ENCODE data around the gene CDK5.

Gene CDK5

DNA sequence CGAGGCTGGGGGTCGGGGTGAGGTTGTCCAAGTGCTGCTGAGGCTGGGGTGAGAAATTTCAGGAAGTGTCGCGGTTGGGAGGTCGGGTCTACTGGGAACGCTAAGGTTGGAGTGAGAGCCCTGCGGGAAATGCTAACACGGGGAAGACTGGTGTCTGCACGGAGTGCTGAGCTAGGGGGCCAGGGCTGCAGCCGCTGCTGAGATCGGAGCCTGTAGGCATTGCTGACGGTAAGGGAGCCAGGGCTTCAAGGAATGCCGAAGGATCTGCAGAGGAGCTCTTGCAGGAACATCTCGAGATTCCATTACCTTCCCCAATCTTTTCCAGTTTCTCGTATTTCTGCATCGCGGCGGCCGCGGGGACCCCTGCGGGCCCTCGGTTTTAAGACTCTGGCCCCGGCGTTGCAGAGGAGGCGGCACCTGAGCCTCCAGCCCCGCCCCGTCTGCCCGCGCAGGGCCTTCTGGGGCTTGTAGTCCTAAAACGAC is at the start of gene CDK5:
Gene CDK5, minus strand, starts transcription at position 392 of the 483 bp plus-strand sequence. Its CDS starts 49 bp downstream, at position 343.
- peak; percentile 68 for DNase-seq

DNA sequence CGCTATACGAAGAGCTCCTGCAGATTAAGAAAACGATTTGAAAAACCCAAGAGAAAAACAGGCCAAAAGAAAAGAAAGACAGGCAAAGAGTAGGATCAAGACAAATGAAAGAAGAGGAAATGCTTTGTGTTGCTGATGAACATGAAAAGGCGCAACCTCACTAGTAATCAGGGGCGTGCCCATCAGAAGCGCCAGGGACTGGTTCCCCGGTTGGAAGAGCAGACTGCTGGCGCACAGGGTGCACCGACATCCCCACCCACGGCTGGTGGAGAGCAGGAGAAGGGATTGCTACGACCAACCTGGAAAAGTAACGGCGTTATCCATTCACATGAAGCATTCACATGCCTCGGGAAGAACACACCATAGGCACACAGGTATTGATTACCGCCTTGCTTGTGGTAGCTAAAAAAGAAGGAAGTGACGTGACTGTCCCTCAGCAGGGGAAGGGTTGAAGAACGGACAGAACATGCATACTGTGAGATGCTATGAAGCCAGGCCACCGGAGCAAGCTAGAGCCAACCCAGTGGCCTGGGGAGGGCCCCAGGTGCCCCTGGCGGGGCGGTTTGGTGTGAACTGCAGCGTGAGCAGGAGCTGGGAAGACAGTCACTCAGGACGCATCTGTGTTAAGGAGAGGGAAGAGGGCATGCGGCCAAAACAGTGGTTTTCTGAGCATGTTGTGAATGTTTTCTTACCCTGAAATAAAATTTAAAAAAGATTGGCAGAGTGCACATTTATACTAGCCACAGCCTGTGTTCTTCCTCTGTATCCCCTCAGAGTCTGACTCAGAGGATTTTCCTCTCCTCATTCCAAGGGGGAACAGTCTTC is 46.9 kb upstream of the CDK5 start:
- DNase-seq: no peak

DNA sequence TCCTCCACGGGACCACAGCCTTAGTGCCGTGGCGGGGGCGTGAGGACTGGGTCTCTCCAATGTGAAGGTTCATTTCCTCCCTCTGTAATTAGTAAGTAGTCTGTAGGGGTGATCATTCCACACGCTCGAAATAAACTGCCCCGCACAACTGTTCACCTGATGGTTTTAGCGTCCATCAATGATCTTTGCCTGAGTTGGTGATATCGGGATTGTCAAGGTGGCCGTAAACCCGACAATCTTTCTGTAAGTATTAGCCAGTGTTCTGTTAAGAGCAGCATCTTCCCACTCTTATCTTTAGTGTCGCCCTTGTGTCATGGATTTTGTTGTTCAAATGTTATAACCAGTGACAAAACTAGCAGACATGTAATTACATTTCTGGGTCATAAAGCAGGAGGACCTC is 46.3 kb upstream of the CDK5 start:
- no peak for DNase-seq

DNA sequence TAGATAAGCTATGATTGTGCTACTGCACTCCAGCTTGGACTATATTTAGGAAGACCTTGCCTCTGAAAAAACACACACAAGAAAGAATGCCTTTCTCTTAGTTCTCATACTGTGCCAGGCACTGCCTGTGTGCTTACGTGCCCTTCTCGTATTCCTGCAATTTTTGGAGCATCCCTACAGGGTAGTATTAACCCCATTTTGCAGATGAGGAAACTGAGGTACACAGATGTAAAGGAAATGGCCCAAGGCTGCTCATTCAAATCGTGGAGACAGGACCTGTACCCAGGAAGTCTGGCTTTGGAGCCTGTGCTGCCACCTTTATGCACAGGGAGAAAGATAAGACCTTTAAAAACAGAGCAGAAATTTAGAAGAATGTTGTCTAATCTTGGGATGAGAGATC is 45.3 kb upstream of the CDK5 start:
- DNase-seq: no peak

DNA sequence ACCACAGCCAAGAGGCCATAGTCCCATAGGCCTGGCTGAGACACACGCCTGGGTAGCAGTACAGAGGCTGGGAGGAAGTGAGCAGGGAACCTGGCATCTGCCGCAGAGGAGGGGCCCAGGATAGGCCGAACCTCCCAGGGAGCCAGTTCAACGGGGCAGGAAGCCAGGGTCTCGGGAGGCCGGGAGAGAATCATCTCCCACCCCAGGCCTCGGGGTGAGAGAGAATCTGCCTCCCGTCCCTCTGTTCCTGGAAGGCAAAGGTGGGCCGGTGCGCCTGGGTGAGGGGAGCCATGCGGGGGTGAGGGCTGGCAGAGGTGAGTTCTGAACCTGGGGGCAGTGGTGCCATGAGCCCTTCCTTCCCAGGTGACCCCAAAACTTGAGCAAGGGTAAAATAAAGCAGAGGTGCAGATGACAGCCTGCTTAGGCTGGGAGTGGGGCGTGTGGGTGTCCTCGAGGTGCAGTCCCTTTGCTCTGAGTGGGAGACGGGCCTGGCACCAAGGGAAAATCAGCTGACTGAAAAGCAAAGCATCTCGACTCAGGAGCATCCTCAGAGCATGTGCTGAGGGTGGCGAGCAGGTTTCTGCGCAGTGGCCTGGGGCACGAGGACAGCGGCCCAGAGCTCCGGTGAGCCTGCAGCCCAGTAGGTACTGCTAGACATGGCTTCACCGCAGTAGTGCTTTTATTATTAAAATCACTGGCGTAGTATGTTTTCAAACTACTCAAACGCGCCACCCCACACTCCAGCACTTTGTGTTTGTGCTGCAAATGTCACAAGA is 44.1 kb upstream of the CDK5 start:
- no peak for DNase-seq

DNA sequence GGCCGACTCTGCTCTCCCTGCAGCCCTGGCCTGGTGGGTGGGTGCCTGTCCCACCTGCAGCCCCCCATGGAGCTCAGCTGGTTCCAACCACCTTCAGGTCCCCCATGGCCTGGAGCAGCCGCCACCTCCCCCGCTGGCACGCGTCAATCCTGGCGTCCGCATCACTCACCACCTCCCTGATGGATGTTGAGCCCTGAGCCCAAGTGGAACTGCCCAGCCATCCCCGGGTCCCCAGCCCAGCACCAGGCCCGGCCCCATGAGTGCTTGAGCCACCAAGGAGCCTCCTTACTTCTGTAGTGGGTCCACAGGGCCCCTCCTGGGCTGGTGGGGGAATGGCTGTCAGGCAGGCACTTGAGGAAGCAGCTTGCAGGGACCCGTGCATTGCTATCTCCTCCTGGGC is 43.2 kb upstream of the CDK5 start:
- no peak for DNase-seq

DNA sequence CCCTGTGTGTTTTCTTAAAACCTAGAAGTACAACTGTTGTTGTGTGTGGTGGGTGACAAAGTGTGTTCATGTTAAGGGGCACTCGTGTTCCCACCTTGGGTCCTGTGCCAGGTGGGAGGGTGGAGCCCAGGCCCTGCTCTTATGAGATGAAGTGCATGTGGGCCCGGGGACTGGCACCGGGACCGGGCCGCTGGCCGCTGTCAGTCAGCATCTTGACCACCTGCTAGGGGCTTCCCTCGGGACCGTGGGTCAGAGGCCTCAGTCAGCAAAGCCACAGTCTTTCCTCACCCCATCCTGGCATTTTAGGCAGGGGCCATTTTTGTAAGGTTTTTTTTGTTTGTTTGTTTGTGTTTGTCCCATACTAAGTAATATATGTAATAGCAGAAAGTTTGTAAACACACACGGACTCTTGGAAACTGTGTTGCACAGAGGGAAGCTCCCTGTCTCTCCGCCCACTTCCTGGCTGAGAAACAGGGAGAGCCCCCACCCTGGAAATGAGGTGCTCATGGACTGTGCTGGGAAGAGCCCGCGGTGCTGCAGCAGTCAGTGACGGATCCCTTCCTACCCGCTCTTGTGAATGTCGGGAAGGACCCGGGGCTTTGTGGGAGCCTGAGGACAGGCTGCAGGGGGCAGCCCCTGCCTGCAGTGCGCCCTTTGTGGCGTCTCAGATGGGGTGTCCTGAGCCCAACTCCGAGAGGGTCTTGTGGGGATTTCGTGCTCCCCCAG is 42.0 kb upstream of the CDK5 start:
- DNase-seq: no peak

DNA sequence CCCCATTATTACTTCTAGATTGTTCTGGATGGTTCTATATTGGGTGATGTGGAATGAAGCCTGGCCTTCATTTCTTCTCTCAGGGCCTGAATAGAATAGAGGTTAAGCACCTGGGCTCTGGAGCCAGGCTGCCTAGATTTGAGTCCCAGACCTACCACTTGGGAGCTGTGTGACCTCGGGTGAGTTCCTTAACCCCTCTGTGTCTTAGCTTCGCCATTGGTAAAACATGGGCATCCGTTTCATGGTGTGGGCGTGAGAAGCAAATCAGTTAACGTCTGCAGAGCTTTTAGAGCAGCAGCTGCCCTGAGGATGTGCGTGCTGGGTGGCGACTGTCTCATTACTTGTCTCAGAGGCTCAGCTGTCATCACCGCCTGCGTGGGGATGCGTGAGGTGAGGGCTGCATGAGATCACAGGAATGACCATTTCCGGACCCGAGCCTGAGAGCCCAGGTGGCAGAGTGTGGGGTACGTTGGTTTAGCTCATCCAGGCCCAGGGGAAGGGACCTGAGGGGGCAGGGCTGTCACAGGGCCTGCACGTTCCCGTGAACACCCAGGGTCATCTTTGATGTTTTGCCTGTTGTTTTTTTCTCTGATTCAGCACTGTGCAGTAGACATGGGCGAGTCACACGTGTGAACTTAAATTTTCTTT is 38.3 kb upstream of the CDK5 start:
- DNase-seq: no peak

DNA sequence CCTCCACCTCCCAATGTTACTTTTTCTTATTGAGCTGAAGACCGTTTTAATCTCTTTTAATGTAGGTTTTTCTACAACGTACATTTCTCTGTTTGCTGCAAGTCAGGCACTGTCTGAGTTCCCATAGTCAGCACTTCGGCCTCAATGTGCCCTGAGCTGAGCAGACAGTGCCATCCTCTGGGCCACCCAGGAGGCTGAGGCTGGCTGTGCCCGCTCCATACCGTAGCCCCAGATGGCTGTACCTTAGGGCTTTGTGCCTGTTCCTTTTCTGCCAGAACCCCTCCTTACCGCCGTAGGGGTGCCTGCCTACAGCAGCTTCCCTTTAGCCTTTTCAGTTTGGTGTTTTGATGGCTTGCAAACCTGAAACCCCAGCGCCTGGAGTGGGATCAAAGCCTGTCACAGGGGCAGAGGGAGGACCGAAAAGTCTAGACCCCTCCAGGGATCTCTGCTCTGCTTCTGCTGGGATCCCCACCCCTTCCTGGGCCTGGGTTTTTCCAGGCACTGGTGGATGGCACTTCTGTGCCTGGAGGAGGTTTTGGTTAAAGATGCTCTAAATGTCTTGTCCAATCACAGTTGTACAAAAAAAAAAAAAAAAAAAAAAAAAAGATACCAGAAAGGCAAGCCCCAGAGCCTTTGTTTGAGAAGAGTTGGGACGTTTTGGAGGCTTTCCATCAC is 37.6 kb upstream of the CDK5 start:
- no peak for DNase-seq

DNA sequence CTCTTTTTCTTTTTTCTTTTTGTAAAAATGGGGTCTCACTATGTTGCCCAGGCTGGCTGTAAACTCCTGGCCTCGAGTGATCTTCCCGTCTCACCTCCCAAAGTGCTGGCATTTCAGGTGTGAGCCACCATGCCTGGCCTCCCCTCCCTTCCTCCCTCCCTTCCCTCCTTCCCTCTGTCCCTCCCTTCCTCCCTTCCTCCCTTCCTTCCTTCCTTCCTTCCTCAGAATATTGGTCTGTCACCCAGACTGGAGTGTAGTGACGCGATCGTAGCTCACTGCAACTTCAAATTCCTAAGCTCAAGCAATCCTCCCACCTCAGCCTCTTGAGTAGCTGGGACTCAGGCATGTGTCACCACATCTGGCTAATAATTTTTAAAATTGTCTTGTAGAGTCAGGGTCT is 37.0 kb upstream of the CDK5 start:
- no peak for DNase-seq

DNA sequence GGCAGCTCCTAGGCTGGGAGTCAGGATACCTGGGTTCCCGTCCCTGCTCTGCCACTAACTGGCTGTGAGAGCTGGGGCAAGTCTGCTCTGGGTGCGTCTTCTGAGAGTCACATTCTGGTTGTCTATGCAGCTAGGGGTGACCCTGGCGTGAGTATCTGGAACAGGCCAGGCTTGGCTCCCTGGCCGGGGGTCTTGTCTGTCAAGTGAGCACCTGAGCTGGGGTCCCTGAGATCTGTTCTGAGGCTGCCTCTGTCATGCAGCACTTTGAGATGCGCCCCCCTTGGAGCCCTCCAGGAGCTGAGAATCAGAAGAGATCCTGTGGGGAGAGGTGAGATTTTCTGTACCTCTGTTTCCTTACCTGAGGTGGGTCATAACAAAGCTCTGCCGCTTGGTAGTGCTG is 36.1 kb upstream of the CDK5 start:
- no peak for DNase-seq

DNA sequence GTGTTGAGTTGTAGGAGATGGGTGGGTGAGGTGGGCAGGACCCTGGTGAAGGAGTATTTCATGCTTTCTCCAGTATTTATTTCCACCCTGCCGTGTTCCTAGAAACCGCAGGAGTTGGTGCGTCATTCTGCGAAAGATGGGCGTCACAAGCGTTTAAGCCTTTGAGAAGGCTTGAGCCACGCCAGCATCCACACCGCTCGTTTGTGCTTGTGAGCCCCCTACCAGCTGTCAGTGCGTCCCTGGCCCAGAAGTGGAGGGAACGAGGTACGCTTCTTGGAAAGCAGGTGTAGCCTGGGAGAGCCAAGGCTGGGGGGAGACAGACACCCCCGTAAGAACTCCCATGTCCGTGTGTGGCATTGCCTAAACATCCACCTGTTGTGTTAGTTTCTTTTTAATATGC is 34.3 kb upstream of the CDK5 start:
- no peak for DNase-seq

DNA sequence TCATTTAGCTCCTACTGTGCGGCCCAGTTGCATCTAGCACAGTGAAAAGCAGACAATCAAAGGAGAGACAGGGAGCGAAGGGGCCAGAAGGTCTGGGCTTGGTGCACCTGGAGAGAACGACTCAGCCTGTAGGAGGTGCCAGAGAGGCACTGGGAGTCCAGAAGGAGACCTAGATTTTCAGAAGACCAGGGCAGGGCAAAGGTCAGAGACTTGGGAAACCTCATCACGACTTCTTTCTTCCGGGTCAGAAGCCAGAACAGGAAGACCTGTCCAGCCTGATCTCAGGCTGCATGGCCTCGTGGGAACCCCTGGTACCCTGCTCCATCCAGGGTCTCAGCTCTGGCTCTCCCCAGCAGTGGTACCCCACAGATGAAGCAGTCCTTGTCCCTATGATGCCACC is 33.7 kb upstream of the CDK5 start:
- DNase-seq: no peak

DNA sequence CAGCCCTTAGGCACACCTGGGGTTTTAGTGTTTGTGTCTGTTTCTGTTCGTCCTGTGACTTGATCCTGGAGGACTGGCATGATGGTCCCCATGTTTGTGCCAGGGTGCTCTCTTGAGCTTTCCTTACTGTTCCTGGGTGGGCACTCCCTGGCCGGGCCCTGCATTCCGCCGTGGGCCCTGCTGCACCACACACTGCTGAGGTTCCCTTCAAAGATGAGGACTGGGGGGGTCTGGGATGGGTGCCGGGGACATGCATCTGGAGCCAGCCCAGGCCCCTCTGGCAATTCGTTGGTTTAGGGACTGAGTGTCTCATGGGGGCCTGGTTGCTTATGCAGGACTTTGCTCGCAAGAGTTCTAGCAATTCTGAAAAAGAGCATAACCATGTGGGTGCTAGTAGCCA is 33.3 kb upstream of the CDK5 start:
- no peak for DNase-seq

DNA sequence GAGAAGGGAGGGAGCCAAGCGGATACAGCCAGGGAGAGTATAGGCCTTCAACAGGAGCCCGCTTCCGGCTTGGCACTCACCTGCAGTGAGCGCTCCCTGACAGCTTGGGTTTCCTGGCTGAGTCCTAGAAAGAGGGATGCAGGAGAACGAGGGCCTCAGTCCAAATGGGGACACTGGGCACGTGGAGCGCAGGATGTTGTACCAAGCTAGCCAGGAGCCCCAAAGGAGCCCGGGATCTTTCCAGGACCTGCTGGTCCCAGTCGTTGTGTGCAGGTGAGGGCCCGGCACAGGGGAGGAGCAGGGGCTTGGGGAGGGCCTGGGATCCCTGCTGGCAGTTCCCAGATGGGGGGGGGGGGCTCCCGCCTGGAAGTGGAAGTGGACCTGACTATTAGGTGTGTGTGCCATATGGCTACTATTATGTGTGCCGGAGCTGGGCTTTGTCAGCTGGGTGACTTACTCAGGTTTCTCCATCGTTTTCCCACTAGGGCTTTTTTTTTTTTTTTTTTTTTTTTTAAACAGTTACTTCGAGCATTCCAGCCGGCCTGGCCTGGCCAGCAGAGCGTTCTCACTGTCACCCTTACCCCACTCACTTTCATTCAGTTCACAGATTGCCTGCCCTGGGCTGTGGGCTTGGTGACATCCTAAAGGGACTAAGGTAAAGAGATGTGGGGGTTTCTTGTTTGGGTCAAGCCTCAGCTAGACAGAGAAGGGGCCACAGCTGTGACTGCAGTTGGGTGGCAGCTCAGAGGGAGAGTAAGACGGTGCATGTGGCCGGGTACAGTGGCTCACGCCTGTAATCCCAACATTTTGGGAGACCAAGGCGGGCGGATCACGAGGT is 32.4 kb upstream of the CDK5 start:
- no peak for DNase-seq

DNA sequence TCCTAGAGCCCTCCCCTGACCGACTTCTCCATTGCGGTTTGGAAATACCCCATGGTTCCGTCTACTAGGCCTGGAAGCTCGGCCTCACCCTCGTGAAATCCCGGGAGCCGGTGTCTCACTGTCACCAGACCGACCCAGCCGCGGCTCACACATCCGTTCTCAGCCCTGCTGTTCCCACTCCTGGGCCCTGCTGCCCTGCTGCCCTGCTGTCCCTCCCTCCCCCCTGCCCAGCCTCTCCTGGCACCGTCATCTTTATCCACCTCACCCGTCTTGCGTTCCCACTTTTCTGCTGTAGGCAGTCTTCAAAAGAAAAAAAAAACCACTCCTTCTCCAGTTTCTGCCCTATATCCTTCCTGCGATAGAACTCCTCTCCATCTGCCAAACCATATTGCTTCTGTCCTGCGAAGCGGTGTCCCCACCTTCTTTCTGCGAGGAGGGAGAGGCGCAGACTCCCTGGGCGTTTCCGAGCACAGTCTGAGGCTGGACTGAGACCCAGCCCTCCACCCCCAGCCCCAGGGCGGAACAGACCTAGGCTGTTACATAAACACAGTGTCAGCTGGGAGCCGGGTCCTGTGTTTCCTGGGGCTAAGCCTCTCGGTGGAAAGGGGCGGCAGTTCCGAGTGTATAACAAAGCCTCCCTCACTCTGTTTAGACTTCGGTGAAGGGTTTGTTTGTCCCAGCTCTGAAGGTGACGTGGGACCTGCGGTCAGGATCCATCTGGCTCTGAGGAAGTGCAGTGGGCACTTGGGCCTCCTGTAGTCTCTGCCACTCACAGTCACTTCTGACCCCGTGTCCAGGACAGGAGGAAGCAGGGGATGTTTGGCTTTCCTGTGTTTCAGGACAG is 31.4 kb upstream of the CDK5 start:
- DNase-seq: no peak

DNA sequence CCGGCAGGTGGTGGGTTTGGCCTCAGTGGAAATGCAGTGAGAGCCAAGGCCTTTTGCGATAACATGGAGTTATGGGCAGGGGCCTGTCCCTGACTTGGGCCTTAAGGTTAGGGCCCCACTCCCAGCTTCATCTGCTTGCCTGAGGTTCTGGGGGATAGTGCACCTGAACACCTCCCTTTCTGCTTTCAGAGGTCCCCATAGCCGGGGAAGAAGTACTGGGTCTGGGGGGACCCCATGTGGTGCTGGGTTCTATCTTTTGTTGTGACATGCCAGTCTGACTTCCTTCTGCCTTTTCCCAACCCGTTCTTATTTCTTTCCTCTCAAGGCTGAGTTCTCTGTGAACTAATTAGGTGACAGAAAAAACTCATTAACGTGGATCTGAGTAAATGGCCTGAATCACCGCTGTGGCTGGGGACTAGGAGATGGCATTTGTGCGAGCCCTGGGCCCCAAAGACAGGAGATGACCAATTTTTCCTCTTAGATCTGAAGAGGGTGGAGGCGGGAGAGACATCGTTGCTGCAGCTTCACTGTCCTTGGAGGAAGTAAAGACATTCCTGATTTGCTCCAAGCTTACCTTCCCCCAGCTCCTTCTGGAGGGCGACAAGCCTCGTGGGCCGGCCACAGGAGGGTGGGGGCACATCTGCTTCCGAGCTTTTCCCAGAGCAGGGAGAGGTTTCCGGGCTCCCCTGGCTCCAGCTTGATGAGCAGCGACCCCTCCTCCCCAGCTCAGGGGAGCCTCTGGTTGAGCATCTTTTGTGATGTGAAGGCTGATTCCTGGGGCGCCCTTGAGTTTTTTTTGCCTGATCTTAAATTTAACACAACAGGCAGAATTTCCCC is 30.5 kb upstream of the CDK5 start:
- DNase-seq: peak; percentile 56

DNA sequence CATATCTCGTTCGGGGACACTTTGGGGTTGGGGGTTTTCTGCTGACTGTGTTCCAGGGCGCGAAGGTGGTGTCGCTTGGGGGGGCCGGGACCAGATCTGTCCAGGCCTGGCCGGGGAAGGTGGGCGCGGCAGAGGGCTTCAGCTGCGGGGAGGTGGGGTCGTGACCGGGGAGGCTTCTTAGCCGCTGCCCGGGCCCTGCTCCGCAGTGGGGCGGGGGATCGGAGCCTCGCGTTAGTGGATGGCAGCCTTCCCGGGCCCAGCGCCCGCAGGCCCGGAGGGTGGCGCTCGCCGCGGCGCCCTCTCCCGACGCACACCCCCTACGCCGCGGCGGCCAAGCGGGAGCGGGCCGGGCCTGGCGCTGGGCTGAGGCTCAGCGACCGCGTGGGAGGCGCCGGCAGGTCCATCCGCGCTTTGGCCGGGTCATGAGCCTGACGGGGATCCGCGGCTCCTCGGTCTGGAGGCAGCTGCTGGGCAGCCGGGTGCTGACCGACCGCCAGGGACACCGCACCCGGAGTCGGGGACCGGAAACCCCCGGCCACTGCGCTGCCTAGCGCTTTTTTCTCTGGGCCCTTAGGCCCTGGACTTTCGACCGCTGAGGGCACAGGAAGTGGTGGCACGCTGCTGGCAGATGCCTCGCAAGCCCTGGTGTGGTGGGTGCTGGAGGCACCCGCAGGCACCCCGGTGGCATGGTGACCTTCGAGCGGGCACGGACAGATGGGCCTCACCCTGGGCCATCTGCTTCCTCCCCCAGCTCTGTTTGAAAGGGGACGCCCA is 29.7 kb upstream of the CDK5 start:
- peak; percentile 73 for DNase-seq

DNA sequence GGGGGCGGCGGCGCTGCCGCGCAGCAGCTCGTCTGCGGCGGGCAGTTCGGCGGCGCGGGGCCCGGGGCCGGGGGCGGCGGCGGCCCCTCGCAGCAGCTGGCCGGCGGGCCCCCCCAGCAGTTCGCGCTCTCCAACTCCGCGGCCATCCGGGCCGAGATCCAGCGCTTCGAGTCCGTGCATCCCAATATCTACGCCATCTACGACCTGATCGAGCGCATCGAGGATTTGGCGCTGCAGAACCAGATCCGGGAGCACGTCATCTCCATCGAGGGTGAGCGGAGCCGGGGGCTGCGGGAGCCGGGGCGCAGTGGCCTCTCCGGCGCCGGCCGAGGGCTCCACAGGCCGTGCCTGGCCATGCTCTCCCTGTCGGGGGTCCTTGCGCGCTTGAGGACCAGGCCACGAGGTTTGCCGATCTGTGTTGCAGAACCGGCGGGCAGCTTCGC is 29.1 kb upstream of the CDK5 start:
- DNase-seq: peak; percentile 71

Data from activated CD8-positive, alpha-beta memory T cell treated with anti-CD3 and anti-CD28 coated beads, Interleukin-2, amount 50 U/mL, for 48 hours (primary cell).